NCI-H146 treated with DMSO at 0.1 percent for 48 hours (cell line): Measurements from ENCODE around the gene SUN3.

ENCODE experiments used
- DNase-seq: peaks from one replicate; lab custom pipeline; 2025; ENCODE audit not compliant: unreplicated experiment; lab: John Stamatoyannopoulos, UW

Gene SUN3

DNA sequence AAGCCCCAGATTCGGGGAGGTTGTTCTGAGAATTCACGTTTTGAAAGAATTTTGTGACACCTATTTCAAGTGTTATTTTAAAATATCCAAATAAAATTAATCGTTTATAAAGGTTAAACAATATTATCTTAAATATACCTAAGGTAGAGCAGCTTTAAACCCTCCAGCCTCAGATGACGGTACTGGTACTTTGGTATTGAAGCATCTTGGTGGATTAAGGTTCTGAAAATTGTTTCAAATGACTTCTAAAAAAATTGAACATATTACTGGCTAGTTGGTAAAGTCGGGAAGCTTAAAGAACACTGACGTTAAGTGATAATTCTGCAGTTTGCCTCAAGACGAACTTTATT lies 49.1 kb downstream of the SUN3 start:
- no peak for DNase-seq

DNA sequence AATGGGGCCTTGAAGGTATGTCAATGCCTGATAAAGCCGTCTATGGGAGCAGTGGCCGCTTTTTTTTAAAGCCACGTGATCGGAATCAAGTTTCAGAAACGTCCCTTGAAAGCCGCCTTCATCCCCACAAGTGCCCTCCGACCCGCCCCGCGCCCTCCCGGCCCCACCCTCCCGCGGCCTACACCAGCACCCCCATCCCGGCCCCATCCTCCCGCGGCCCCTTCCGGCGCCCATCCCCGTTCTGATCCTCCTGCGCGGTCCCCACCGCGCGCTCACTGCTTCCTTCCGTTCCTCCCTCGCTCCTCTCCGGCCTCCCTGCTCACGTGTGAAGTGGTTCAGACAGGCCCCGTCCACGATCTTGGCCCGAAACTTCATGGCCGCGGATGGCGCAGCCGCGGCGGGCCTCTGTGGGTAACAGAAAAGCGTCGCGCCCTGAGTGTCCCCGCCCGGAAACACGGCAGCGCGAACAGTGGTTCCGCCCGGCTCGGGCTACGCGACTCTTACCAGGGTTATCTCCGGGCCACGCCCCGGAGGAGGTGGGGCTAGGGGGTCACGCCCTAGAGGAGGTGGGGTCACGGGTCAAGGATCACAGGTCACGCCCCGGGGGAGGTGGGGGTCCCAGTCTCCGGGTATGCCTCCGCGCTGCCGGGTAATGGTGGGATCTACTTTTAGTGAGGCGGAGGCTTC lies 49.6 kb downstream of the SUN3 start, which contains the start of gene HUS1:
HUS1 (minus strand) TSS at position 471 of the 687 bp plus-strand sequence; CDS start at position 375, 96 bp downstream.
- peak; percentile 85 for DNase-seq

DNA sequence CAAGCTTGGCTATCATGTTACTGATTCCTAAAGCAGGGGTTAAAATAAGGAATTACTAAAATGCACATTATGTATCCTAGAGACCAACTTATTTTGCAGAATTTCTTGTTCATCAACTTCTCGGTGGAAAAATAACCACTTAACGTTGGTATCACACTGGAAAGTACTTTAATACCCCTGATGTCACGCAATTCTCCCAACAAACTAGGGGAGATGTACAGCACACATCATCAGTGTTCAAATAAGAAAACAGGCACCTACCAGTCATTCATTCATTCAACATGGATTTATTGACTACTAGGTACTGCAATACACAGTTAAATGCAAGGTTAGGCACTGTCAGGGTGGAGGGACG lies 50.1 kb downstream of the SUN3 start:
- DNase-seq: no peak

GRCh38 chr7:47973739-47974138 lies 55.2 kb downstream of the SUN3 start:
- no peak for DNase-seq

DNA sequence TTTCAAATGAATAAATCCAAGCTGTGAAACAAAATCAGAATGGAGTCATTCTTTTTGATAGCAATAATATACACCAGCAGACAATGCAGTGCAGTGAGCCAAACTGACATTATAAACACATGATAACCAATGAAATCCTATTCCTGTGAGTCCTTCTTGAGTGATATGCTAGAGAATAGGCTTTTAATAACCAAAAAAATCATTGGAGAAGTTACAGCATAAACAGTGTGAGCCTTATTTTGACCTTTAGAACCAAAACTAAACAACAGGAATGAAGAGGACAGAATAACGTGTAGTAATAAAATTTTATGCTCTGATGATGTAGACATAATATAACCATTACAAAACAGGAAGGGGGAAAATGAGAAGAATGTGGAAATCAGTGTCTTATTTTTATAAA lies 58.1 kb downstream of the SUN3 start:
- no peak for DNase-seq

- DNase-seq: peak; percentile 51
These were observed 59.8 kb downstream of the SUN3 start for GRCh38 chr7:47968847-47969774.

DNA sequence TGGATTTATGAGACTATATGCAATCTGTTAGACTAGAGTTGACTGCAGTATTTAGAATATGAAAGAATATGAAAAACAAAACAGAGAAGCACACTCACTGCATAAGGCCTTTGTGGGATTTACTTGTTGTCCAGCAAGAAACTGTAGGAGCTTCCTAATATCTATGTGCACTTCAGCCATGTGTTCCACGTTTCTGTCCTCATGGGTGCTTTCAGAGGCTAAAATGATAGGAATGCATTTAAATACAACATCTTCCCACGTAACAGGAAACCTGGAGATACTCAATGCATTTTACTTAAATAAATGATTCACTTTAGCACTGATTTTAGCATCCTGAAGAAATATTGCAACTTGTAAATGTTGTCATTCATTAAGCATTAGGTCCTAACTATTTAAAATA lies 61.2 kb downstream of the SUN3 start:
- no peak for DNase-seq

- DNase-seq: no peak
These were observed 61.8 kb downstream of the SUN3 start for GRCh38 chr7:47967123-47967522.

- no peak for DNase-seq
These were observed 63.5 kb downstream of the SUN3 start for GRCh38 chr7:47965456-47965855.

DNA sequence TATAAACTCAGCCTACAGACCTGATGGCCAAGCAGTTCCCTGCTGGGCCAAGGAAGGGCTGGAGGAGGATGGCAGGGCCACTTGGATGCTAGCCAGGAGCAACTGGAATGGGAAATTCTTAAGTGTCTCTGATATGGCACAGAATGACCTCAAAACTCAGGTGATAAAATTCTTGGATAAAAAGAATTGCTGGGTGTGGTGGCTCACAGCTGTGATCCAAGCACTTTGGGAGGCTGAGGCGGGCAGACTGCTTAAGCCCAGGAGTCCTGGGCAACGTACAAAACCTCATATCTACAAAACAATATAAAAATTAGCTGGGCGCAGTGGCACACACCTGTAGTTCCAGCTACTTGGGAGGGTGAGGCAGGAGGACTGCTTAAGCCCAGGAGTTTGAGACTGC lies 66.6 kb downstream of the SUN3 start:
- no peak for DNase-seq

DNA sequence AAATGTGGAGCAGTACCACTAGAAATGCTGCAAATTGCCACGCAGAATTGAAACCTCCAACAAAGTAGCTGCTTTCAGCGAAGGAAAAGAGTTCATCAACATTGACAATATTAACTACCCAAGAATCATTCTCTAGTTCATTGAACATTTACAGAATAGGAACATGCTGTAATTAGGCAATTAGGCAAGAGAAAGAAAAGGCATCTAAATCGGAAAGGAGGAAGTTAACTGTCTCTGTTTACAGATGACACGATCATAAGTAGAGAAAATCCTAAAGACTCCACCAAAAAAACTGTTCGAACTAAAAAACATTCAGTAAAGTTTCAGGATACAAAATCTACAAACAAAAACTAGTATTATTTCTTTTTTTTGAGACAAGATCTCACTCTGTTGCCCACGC lies 71.8 kb downstream of the SUN3 start:
- DNase-seq: no peak

DNA sequence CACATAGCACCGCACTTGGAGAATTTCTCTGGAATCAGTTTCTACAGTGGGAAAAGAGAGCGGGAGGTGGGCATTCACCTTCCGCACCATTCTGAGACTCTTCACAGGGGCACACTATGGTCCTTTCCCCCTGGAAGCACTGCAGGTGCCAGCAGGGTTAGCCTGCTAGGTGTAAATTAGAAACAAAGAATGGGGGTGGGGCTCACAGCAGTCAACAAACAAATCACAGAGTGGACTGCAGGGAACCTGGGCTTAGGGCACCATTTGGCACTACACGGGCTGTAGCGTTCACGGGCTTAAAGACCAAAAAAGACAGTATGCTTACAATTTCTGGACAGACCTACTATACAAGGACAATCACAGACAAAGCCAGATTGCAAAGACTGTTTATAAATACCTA lies 72.7 kb downstream of the SUN3 start:
- DNase-seq: no peak

GRCh38 chr7:47954231-47954911 lies 74.5 kb downstream of the SUN3 start:
- DNase-seq: no peak

DNA sequence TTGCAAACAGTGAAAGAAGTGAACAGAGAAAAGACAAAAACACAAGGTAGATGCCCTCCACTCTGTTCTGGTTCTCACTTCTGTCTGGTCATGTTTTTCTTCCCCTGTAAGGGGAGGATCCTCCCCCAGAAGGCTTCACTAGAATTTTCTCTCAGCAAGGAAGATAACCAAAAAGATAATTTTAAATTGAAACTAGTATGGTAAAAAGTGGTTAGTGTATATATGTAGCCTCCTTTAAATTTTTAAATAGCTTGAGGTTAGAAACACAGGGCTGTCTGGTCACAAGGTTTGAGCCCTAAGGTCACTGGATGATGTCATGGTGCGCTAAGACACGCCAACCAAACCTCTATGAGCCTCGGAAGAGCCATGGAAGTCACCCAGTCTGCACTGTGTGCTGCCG lies 75.1 kb downstream of the SUN3 start:
- no peak for DNase-seq

GRCh38 chr7:47952224-47952623 lies 76.7 kb downstream of the SUN3 start:
- no peak for DNase-seq

DNA sequence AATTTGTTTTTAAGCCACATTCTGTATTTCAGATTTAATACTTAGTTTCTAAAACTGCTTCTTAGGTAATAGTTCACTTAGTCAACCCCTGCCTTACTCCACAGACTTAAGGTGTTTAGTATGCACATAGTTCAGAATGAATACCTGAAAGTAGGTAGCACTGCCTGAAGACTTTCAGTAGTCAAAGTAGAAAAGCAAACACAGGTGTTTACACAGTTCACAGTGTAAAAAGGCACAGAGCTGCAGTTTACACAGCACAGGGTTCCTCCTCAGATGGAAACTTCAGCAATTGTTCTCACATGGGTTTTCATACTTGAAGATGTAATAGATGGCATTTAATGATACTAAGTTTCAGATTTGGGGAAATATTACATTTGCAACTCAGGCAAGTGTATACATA lies 77.5 kb downstream of the SUN3 start:
- peak; percentile 57 for DNase-seq

DNA sequence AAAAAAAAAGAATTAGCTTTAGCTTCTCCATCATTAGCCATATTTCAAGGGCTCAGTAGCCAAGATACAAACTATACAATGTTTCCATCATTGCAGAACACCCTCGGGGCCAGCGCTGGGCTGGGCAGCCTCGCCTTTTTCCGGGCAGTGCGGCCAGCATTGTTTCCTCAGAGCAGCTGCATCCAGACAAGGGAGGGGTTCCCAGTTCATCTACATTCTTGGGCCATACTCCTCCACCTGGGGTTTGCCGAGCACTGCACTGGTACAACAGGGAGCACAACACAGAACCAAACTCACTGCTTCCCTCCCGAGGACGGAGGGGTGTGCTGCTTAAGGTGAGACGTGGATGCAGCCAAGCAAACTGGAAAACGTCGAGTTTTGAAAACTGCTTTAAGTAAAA lies 78.2 kb downstream of the SUN3 start:
- DNase-seq: peak; percentile 52

DNA sequence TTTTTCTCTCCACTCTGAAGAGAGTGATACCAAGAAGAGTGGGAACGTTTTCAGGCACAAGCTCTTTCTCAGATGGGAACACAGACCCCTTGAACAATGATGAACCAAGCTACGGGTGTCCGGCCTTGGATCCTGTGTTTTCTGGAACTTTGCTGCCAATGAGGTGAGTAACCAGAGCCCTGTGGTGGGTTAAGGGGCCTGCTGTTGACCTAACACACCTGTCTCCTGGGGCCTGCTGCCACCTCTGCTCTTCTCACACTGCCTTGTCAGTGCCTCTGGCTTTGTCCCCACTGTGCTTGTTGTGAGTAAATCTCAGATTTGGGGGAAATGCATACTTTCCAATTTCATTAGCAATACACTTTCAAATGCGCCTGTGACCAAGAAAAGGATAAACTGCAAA lies 79.2 kb downstream of the SUN3 start:
- DNase-seq: no peak

DNA sequence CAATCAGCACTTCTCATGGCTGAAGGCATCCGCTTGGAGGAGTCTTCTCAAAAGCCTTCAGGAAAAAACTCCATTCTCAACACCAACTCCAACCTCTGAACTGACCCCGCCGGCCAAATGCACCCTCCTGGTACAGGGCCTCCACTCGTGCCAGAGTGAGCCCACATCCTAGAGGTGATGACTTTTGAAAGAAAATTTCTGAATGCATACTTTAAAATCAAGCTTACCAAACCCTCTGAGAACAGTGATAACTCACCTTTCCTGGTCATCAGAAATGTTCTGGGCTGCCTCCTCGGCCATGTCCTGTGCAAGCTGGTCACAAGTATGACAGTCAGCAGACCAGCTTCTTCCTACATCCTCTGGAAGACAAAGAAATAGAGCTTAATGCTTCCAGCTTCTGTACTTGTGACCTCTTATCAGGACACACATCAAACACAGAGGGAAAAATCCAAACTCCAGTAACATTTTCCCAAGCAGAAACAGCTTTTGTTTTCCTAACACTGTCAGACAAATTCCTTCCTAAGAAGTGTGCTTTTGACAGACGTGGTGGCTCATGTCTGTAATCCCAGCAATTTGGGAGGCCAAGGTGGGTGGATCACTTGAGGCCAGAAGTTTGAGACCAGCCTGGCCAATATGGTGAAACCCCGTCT lies 80.6 kb downstream of the SUN3 start, which contains the start of gene PKD1L1:
PKD1L1 (minus strand) TSS at position 326 of the 650 bp plus-strand sequence; CDS start at position 300, 26 bp downstream.
- DNase-seq: no peak

DNA sequence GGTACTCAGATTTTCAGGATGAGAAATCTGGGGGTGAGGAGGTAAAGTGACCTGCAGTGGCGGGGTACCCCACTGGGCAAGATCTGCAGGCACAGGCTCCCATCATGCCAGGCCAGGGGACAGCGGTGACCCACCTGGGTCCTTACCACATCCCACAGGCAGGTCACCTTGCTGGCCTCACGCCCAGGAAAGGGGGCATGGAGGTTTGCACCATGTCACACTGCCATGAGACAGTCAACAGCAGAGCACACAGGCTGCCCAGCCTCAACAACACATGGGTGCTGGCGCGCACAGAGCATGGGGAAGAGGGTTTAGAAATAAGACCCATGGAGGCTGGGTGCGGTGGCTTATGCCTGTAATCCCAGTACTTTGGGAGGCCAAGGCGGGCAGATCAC lies 81.6 kb downstream of the SUN3 start:
- DNase-seq: no peak
